K562 (cell line): ENCODE results near the gene TP53I13. TPM values are rescaled to one million over a fixed set of nuclear protein-coding genes. Genes with fewer than 3 reads are reported as not detected.

Source experiments
- DEAF1 ChIP-seq: fragments of 450-650 bp; formaldehyde crosslinking; IDR thresholded peaks from 2 replicates; pipeline ENCODE4 v1.4.0; 2020; ENCODE audit warnings: mild to moderate bottlenecking, moderate library complexity
- E2F4 ChIP-seq: sonication (generic); formaldehyde crosslinking; IDR thresholded peaks from 2 replicates; pipeline ENCODE4 v1.8.0; 2022; ENCODE audit warnings: mild to moderate bottlenecking, low read depth, missing genetic modification reagents
- FOXA3 ChIP-seq, 2 experiments: fragments of 450-650 bp in 1 of 2; sonication (generic) in 1 of 2; formaldehyde crosslinking; IDR thresholded peaks in 1 of 2; conservative IDR thresholded peaks in 1 of 2; 2 replicates each; pipeline versions ENCODE4 v1.4.0 to v1.8.0; 2020 to 2022; ENCODE audit warnings: mild to moderate bottlenecking in 2 of 2, missing genetic modification reagents in 1 of 2
- GABPA ChIP-seq: fragments of 200-800 bp; sonication (Bioruptor generic); conservative IDR thresholded peaks from 2 replicates; pipeline ENCODE4 v1.6.1; 2016; ENCODE audit warnings: low read depth, missing genetic modification characterization, missing compliant biosample characterization
- HMG20A ChIP-seq: fragments of 450-650 bp; formaldehyde crosslinking; conservative IDR thresholded peaks from 2 replicates; pipeline ENCODE4 v1.4.0; 2020; ENCODE audit warnings: mild to moderate bottlenecking, mixed read lengths
- HNRNPL ChIP-seq: fragments of 200-400 bp; formaldehyde crosslinking; IDR thresholded peaks from 2 replicates; pipeline ENCODE4 v1.6.1; 2017; ENCODE audit warnings: low read depth, mild to moderate bottlenecking, low read length
- ID3 ChIP-seq, 2 experiments: fragments of 250-450 bp in 1 of 2; fragments of 450-650 bp in 1 of 2; sonication (Bioruptor Pico) in 1 of 2; IDR thresholded peaks; 2 replicates each; pipeline versions ENCODE4 v1.6.1 to v1.8.0; 2016 to 2021; ENCODE audit warnings: mild to moderate bottlenecking in 2 of 2, moderate library complexity in 2 of 2, missing compliant biosample characterization in 1 of 2, missing genetic modification characterization in 1 of 2
- NFE2 ChIP-seq: IDR thresholded peaks from 2 replicates; pipeline ENCODE4 v1.6.1; 2014; ENCODE audit warnings: antibody characterized with exemption, low read depth
- RBM15 ChIP-seq: fragments of 200-400 bp; formaldehyde crosslinking; IDR thresholded peaks from 2 replicates; pipeline ENCODE4 v1.6.1; 2018; ENCODE audit warnings: mild to moderate bottlenecking, low read length, moderate library complexity; ENCODE audit not compliant: insufficient read depth
- SAFB ChIP-seq: fragments of 200-400 bp; formaldehyde crosslinking; IDR thresholded peaks from 2 replicates; pipeline ENCODE4 v1.6.1; 2017; ENCODE audit warnings: low read depth, low read length, borderline replicate concordance
- SMC3 ChIP-seq: conservative IDR thresholded peaks from 2 replicates; pipeline ENCODE4 v1.6.1; 2011; ENCODE audit warnings: low read depth, low read length, improper control_type of control experiment; ENCODE audit not compliant: insufficient read depth
- SREBF1 ChIP-seq: fragments of 150-350 bp; IDR thresholded peaks from 2 replicates; pipeline ENCODE4 v1.6.1; 2014; ENCODE audit warnings: antibody characterized with exemption, low read depth, low read length, borderline replicate concordance
- TAF9B ChIP-seq: fragments of 450-650 bp; IDR thresholded peaks from 2 replicates; pipeline ENCODE4 v1.6.1; 2018; ENCODE audit warnings: mild to moderate bottlenecking; ENCODE audit not compliant: partially characterized antibody
- TOE1 ChIP-seq, 2 experiments: fragments of 450-650 bp in 1 of 2; sonication (generic) in 1 of 2; formaldehyde crosslinking in 1 of 2; IDR thresholded peaks; 2 replicates each; pipeline versions ENCODE4 v1.7.1 to v1.8.0; 2016 to 2022; ENCODE audit warnings: borderline replicate concordance in 2 of 2, mild to moderate bottlenecking in 2 of 2, antibody characterized with exemption in 1 of 2, inconsistent platforms in 1 of 2, low read depth in 1 of 2, missing genetic modification reagents in 1 of 2, moderate library complexity in 1 of 2
- USF2 ChIP-seq: sonication (generic); formaldehyde crosslinking; IDR thresholded peaks from 2 replicates; pipeline ENCODE4 v1.5.0; 2020; ENCODE audit warnings: missing genetic modification reagents
- ZNF282 ChIP-seq: sonication (generic); formaldehyde crosslinking; IDR thresholded peaks from 2 replicates; pipeline ENCODE4 v1.8.1; 2023; ENCODE audit warnings: missing genetic modification reagents
- ZNF77 ChIP-seq: fragments of 250-450 bp; sonication (Bioruptor Pico); IDR thresholded peaks from 2 replicates; pipeline ENCODE4 v1.5.0; 2020
- ZNF778 ChIP-seq: fragments of 450-650 bp; formaldehyde crosslinking; IDR thresholded peaks from 2 replicates; pipeline ENCODE4 v1.4.0; 2020; ENCODE audit warnings: mild to moderate bottlenecking, moderate library complexity
- polyA plus RNA-seq, 8 experiments: library from polyadenylated mRNA; depleted of rRNA in 4 of 8; stranded (reverse) in 5 of 8; unstranded in 3 of 8; fragments of >200 nt; fragmentation: Nextera tagmentation in 2 of 8; fragmentation: Illumina TruSeq in 1 of 8; extraction: Ambion mirVana in 2 of 8; extraction: Trizol in 1 of 8; gene quantifications; 2 replicates each; pipeline versions ENCODE4 v1.2.1 to v1.2.3, GENCODE V29; 2011 to 2014; ENCODE audit warnings: inconsistent platforms in 1 of 8, missing spikeins in 1 of 8
- total RNA-seq, 7 experiments: library from RNA; depleted of rRNA in 6 of 7; stranded (reverse); fragments of >200 nt in 6 of 7; fragmentation: Illumina TruSeq in 2 of 7; extraction: Trizol in 2 of 7; gene quantifications; 2 replicates each; pipeline versions ENCODE4 v1.2.1 to v1.2.3, GENCODE V29; 2011 to 2021; ENCODE audit warnings: low replicate concordance in 1 of 7
- TF ChIP-seq, protein P1 (sequence below): fragments of 250-450 bp; sonication (Bioruptor Pico); IDR thresholded peaks from 2 replicates; pipeline ENCODE4 v1.8.0; 2021; ENCODE audit warnings: mild to moderate bottlenecking, moderate library complexity
- TF ChIP-seq, protein P2 (sequence below): IDR thresholded peaks from 2 replicates; pipeline ENCODE4 v1.6.1; 2016; ENCODE audit warnings: missing genetic modification characterization, missing compliant biosample characterization

TP53I13 gene
- total and polyA plus RNA-seq, 9 of the 15 experiments (the other 6 are each of a cell fraction or from before 2014, with no cell fraction given): 0.08 to 28.3 (median 9.1) TPM

DNA sequence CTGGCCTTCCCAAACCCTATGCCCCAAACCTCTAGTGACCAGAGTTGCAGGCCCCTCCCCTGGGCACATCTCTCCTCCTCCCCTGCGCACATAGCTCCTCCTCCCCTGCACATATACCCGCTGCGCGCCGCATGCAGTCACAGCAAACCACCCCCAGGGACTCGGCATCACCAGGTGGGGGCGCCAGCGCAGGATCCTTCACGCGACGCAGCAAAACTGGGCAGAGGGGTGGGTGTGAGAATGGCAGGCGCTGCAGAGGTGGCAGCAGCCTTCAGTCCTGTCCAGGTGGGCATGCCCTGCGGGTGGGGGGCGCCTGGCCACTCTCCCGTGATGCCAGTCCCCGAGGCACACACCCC is 48.6 kb downstream of the TP53I13 start (continued):
- TF ChIP-seq SREBF1 (no peak), NFE2 (peak; percentile 25; the same call in 1 of the 2 replicates), RBM15 (no peak), ID3 (CRISPR knock-in tag; IDR thresholded peaks at IDR 0.05) (no peak), ID3 (tag; IDR thresholded peaks at IDR 0.05) (no peak), SAFB (no peak), FOXA3 (CRISPR knock-in tag; conservative IDR thresholded peaks at IDR 0.05 in 1 of 2, IDR thresholded peaks at IDR 0.05 in 1 of 2) (no peak), HMG20A (CRISPR knock-in tag) (no peak), TOE1 (IDR thresholded peaks at IDR 0.05; ENCODE audit: borderline replicate concordance) (no peak), TOE1 (CRISPR knock-in tag; IDR thresholded peaks at IDR 0.05; ENCODE audit: borderline replicate concordance, low read depth) (no peak), E2F4 (no peak), DEAF1 (CRISPR knock-in tag) (no peak), SMC3 (0 out of 2 replicates have a peak, but pooled peaks have one; percentile 19), USF2 (CRISPR knock-in tag) (no peak), GABPA (tag) (no peak), ZNF77 (CRISPR knock-in tag) (no peak), ZNF282 (CRISPR knock-in tag) (no peak), ZNF778 (CRISPR knock-in tag) (no peak), HNRNPL (peak; percentile 59; the same call in 1 of the 2 replicates), TAF9B (no peak)
- TF ChIP-seq, protein P1, sequence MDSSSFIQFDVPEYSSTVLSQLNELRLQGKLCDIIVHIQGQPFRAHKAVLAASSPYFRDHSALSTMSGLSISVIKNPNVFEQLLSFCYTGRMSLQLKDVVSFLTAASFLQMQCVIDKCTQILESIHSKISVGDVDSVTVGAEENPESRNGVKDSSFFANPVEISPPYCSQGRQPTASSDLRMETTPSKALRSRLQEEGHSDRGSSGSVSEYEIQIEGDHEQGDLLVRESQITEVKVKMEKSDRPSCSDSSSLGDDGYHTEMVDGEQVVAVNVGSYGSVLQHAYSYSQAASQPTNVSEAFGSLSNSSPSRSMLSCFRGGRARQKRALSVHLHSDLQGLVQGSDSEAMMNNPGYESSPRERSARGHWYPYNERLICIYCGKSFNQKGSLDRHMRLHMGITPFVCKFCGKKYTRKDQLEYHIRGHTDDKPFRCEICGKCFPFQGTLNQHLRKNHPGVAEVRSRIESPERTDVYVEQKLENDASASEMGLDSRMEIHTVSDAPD (CRISPR knock-in tag): no peak
- TF ChIP-seq, protein P2, sequence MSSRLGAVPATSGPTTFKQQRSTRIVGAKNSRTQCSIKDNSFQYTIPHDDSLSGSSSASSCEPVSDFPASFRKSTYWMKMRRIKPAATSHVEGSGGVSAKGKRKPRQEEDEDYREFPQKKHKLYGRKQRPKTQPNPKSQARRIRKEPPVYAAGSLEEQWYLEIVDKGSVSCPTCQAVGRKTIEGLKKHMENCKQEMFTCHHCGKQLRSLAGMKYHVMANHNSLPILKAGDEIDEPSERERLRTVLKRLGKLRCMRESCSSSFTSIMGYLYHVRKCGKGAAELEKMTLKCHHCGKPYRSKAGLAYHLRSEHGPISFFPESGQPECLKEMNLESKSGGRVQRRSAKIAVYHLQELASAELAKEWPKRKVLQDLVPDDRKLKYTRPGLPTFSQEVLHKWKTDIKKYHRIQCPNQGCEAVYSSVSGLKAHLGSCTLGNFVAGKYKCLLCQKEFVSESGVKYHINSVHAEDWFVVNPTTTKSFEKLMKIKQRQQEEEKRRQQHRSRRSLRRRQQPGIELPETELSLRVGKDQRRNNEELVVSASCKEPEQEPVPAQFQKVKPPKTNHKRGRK: no peak
